HEK293 (cell line): ENCODE results near the gene KRTAP5-1.
A peak's percentile ranks its signal among the peaks of the same experiment; 100 is the strongest.

Experiments
- CTCF ChIA-PET: fragments of 350-600 bp; formaldehyde crosslinking; extraction: SDS; loops from one replicate; lab custom pipeline; 2021; ENCODE audit warnings: antibody characterized with exemption; lab: Yijun Ruan, JAX
- POLR2A ChIA-PET: fragments of 300-600 bp; formaldehyde crosslinking; extraction: SDS; loops from one replicate; lab custom pipeline; 2020; ENCODE audit warnings: antibody characterized with exemption, inconsistent platforms; lab: Yijun Ruan, JAX
- H3K27ac ChIP-seq: fragments of 200-500 bp; sonication (Bioruptor generic); 2 replicates; pipeline ENCODE4 v1.5.1; 2014; ENCODE audit warnings: low read depth, low read length, control low read depth, inconsistent platforms; ENCODE audit errors: extremely low read depth
- H3K36me3 ChIP-seq, 2 experiments: fragments of 200-500 bp in 1 of 2; sonication (Bioruptor generic) in 1 of 2; 1 replicate in 1 of 2; 2 replicates in 1 of 2; pipeline ENCODE4 v1.5.1; 2014 to 2017; ENCODE audit warnings: inconsistent platforms in 2 of 2, low read length in 2 of 2; ENCODE audit not compliant: control insufficient read depth in 2 of 2, insufficient read depth in 1 of 2
- H3K4me1 ChIP-seq: fragments of 200-500 bp; sonication (Bioruptor generic); 2 replicates; pipeline ENCODE4 v1.5.1; 2014; ENCODE audit warnings: mild to moderate bottlenecking, low read length, inconsistent platforms; ENCODE audit not compliant: control insufficient read depth, insufficient read depth
- H3K4me3 ChIP-seq: 2 replicates; pipeline ENCODE4 v1.5.1; 2011; ENCODE audit warnings: low read depth, mild to moderate bottlenecking, control low read depth, low read length, moderate library complexity
- H3K9me3 ChIP-seq: fragments of 200-500 bp; sonication (Bioruptor generic); 2 replicates; pipeline ENCODE4 v1.5.1; 2014; ENCODE audit warnings: low read depth, low read length, inconsistent platforms; ENCODE audit not compliant: control insufficient read depth, insufficient read depth
- EGR2 ChIP-seq: fragments of 450-650 bp; formaldehyde crosslinking; IDR thresholded peaks from 2 replicates; pipeline ENCODE4 v1.5.1; 2016; ENCODE audit warnings: low read depth, missing biosample characterization, missing genetic modification characterization
- HIC1 ChIP-seq: fragments of 450-650 bp; formaldehyde crosslinking; IDR thresholded peaks from 2 replicates; pipeline ENCODE4 v1.5.1; 2016; ENCODE audit warnings: missing biosample characterization, missing genetic modification characterization
- KLF1 ChIP-seq: fragments of 450-650 bp; formaldehyde crosslinking; IDR thresholded peaks from 2 replicates; pipeline ENCODE4 v1.5.1; 2016; ENCODE audit warnings: missing biosample characterization, missing genetic modification characterization
- KLF16 ChIP-seq: fragments of 450-650 bp; formaldehyde crosslinking; IDR thresholded peaks from 2 replicates; pipeline ENCODE4 v1.5.1; 2017; ENCODE audit warnings: missing biosample characterization, missing genetic modification characterization
- KLF17 ChIP-seq: fragments of 450-650 bp; formaldehyde crosslinking; IDR thresholded peaks from 2 replicates; pipeline ENCODE4 v1.5.1; 2016; ENCODE audit warnings: missing biosample characterization, missing genetic modification characterization
- KLF7 ChIP-seq: fragments of 450-650 bp; formaldehyde crosslinking; IDR thresholded peaks from 2 replicates; pipeline ENCODE4 v1.5.1; 2016; ENCODE audit warnings: missing biosample characterization, missing genetic modification characterization, borderline replicate concordance
- PATZ1 ChIP-seq: fragments of 450-650 bp; formaldehyde crosslinking; IDR thresholded peaks from 2 replicates; pipeline ENCODE4 v1.5.1; 2016; ENCODE audit warnings: missing biosample characterization, missing genetic modification characterization
- PRDM10 ChIP-seq: fragments of 450-650 bp; formaldehyde crosslinking; IDR thresholded peaks from 2 replicates; pipeline ENCODE4 v1.5.1; 2016; ENCODE audit warnings: missing biosample characterization, missing genetic modification characterization
- ZBTB26 ChIP-seq: fragments of 450-650 bp; formaldehyde crosslinking; optimal IDR thresholded peaks from 2 replicates; pipeline ENCODE3; 2016; ENCODE audit warnings: missing biosample characterization, mild to moderate bottlenecking, missing genetic modification characterization
- ZFHX2 ChIP-seq: fragments of 450-650 bp; formaldehyde crosslinking; conservative IDR thresholded peaks from 2 replicates; pipeline ENCODE4 v1.5.1; 2016; ENCODE audit warnings: missing biosample characterization, missing genetic modification characterization
- ZFP69B ChIP-seq: fragments of 450-650 bp; formaldehyde crosslinking; IDR thresholded peaks from 2 replicates; pipeline ENCODE4 v1.5.1; 2016; ENCODE audit warnings: missing biosample characterization, missing genetic modification characterization
- ZNF561 ChIP-seq: fragments of 450-650 bp; IDR thresholded peaks from 2 replicates; pipeline ENCODE4 v1.5.1; 2018; ENCODE audit warnings: missing biosample characterization, missing genetic modification characterization, borderline replicate concordance
- ZNF677 ChIP-seq: fragments of 450-650 bp; IDR thresholded peaks from 2 replicates; pipeline ENCODE4 v1.5.0; 2018; ENCODE audit warnings: missing biosample characterization, mild to moderate bottlenecking, missing genetic modification characterization, moderate library complexity
- ZNF692 ChIP-seq: fragments of 450-650 bp; formaldehyde crosslinking; IDR thresholded peaks from 2 replicates; pipeline ENCODE4 v1.5.1; 2016; ENCODE audit warnings: missing biosample characterization, missing genetic modification characterization
- ZNF76 ChIP-seq: fragments of 450-650 bp; formaldehyde crosslinking; IDR thresholded peaks from 2 replicates; pipeline ENCODE4; 2016; ENCODE audit warnings: low read depth, missing biosample characterization, missing genetic modification characterization, borderline replicate concordance
- ZSCAN18 ChIP-seq: fragments of 450-650 bp; formaldehyde crosslinking; IDR thresholded peaks from 2 replicates; pipeline ENCODE4 v1.5.1; 2016; ENCODE audit warnings: missing biosample characterization, missing genetic modification characterization

KRTAP5-1 gene

GRCh38 chr11:1547467-1548098 is 37.5 kb downstream of the KRTAP5-1 start:
- no peaks in the 10 kb centered on the region for H3K9me3 ChIP-seq
- no peak overlapping the region for H3K27ac ChIP-seq
- CTCF ChIA-PET = interaction anchor here (0.8 to 5.4 kb wide), 18 partner anchors 10 to 452 kb away, joined by 3 to 138 read pairs (median 5); partner anchors contain the start of genes KRTAP5-2 and KRTAP5-3
- TF ChIP-seq KLF1 (tag by site-specific recombination) (peak; percentile 10; the same call in 1 of the 2 replicates), PATZ1 (tag by site-specific recombination) (peak; percentile 47), ZFHX2 (tag by site-specific recombination) (0 out of 2 replicates have a peak, but pooled peaks have one; percentile 27), KLF7 (tag by site-specific recombination) (peak; percentile 88), KLF17 (tag by site-specific recombination) (peak; percentile 16; the same call in 1 of the 2 replicates), ZSCAN18 (tag by site-specific recombination) (no peak), HIC1 (0 out of 2 replicates have a peak, but pooled peaks have one; percentile 27), ZBTB26 (tag by site-specific recombination) (no peak)
- TF ChIP-seq, all 188 proteins: peak for 6
- Histone ChIP-seq H3K36me3 (no peaks in the 10 kb centered on the region), H3K4me1 (peaks cover 3% of the 10 kb centered on the region; the same call in 1 of the 2 replicates), H3K4me3 (peak overlapping the region; percentile 36; the same call in 1 of the 2 replicates)
- POLR2A ChIA-PET = interaction anchor here (0.9 to 1.5 kb wide), 4 partner anchors 11 to 27 kb away, joined by 3 to 24 read pairs (median 6); no protein-coding TSS in a partner anchor

GRCh38 chr11:1546536-1547466 is 38.3 kb downstream of the KRTAP5-1 start:
- ChIA-PET CTCF (interaction anchor here (0.5 to 5.4 kb wide), 41 partner anchors 9 to 850 kb away, joined by 3 to 138 read pairs (median 5); partner anchors contain the start of genes KRTAP5-2, KRTAP5-3 and KRTAP5-5), POLR2A (interaction anchor here (0.6 to 1.5 kb wide), 4 partner anchors 9 to 286 kb away, joined by 3 to 24 read pairs (median 4); no protein-coding TSS in a partner anchor)
- no peak overlapping the region for H3K27ac ChIP-seq
- peak overlapping the region; percentile 36 for H3K4me3 ChIP-seq
- H3K36me3 ChIP-seq = no peaks in the 10 kb centered on the region
- H3K9me3 ChIP-seq = no peaks in the 10 kb centered on the region
- peaks cover 3% of the 10 kb centered on the region; the same call in 1 of the 2 replicates for H3K4me1 ChIP-seq
- TF ChIP-seq ZFP69B (tag by site-specific recombination) (peak; percentile 77), PRDM10 (tag by site-specific recombination) (peak; percentile 97), ZNF677 (tag by site-specific recombination) (no peak), EGR2 (peak; percentile 18; the same call in 1 of the 2 replicates), ZNF76 (tag by site-specific recombination) (peak; percentile 59; the same call in 1 of the 2 replicates), ZNF692 (tag by site-specific recombination) (peak; percentile 91), ZNF561 (peak; percentile 53; the same call in 1 of the 2 replicates), KLF16 (peak; percentile 38; the same call in 1 of the 2 replicates)
